Measurements from ENCODE around the gene KCNJ8. TPM values are rescaled to one million over a fixed set of nuclear protein-coding genes. Genes with fewer than 3 reads are reported as not detected.

Gene KCNJ8
- total and polyA plus RNA-seq, 2 experiments from 2014 or later: 12.7 to 17.8 TPM

- Histone ChIP-seq H3K27me3 (replicated peaks; ENCODE audit: insufficient read depth) (no peaks in the 10 kb centered on the region), H2AFZ (no peak overlapping the region), H3K4me3 (no peak overlapping the region), H3F3A (ENCODE audit: insufficient read depth) (no peaks in the 10 kb centered on the region), H3K4me2 (ENCODE audit: unreplicated experiment) (no peak overlapping the region), H3K4me1 (ENCODE audit: insufficient read depth) (no peaks in the 10 kb centered on the region), H3K9me2 (ENCODE audit: insufficient read depth) (no peaks in the 10 kb centered on the region), H3K36me3 (ENCODE audit: low read depth) (no peaks in the 10 kb centered on the region), H3K27ac (no peak overlapping the region), H3K79me2 (ENCODE audit: insufficient read depth) (no peaks in the 10 kb centered on the region), H3K9me3 (ENCODE audit: low read depth) (no peaks in the 10 kb centered on the region), H4K20me1 (ENCODE audit: insufficient read depth) (no peaks in the 10 kb centered on the region), H3K9ac (no peak overlapping the region)
- WGBS, 2 experiments (ENCODE audit: low coverage in 1 of 2, low lambda C conversion rate in 2 of 2, missing lambda C conversion rate in 2 of 2): 17 to 20% methylated on average over 4 of the region's 4 CpGs
- TF ChIP-seq EZH2phosphoT487 (IDR thresholded peaks at IDR 0.05; ENCODE audit: insufficient read depth, low read depth): no peak
- no peak for TF ChIP-seq EZH2 (IDR thresholded peaks at IDR 0.05; ENCODE audit: insufficient read depth, poor library complexity, severe bottlenecking)
- peak; percentile 28 for DNase-seq
- in situ Hi-C loops (cut with MboI): no loop called here
These were observed 23.0 kb downstream of the KCNJ8 start for GRCh38 chr12:21751517-21751916.

DNA sequence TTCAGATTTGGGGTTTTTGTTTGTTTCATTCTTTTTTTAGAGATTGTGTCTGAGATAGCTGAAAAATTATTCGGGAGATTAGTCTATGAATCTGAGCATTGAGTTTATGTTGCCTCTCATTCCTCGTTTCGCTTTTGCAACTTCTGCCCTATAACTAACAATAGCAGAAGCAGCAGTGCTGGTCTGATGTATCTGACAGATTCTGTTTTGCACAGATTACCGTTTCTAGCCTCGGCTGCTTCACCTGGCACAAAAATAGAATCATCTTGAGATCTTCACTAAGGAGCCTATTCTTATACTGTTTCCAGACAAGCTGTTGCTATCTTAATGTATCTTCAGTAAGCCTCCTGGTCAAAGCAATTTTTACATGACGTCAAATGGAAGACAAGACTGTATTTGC lies 29.2 kb downstream of the KCNJ8 start:
- H3K9me2 ChIP-seq (ENCODE audit: insufficient read depth): no peaks in the 10 kb centered on the region; the same call in 1 of the 2 replicates
- TF ChIP-seq EZH2phosphoT487 (IDR thresholded peaks at IDR 0.05; ENCODE audit: insufficient read depth, low read depth) (no peak), EZH2 (IDR thresholded peaks at IDR 0.05; ENCODE audit: insufficient read depth, poor library complexity, severe bottlenecking) (no peak)
- H3K4me2 ChIP-seq (ENCODE audit: unreplicated experiment): no peak overlapping the region
- H3F3A ChIP-seq (ENCODE audit: insufficient read depth): no peaks in the 10 kb centered on the region
- in situ Hi-C loops (cut with MboI): no loop called here
- H3K36me3 ChIP-seq (ENCODE audit: low read depth): no peaks in the 10 kb centered on the region
- no peak overlapping the region for H3K9ac ChIP-seq
- H3K4me3 ChIP-seq: no peak overlapping the region
- no peaks in the 10 kb centered on the region for H3K27me3 ChIP-seq (replicated peaks; ENCODE audit: insufficient read depth)
- H4K20me1 ChIP-seq (ENCODE audit: insufficient read depth): no peaks in the 10 kb centered on the region
- H3K4me1 ChIP-seq (ENCODE audit: insufficient read depth): no peaks in the 10 kb centered on the region
- DNase-seq: no peak
- H3K9me3 ChIP-seq (ENCODE audit: low read depth): no peaks in the 10 kb centered on the region
- H3K79me2 ChIP-seq (ENCODE audit: insufficient read depth): no peaks in the 10 kb centered on the region
- 56 to 60% methylated on average over 6 of the region's 6 CpGs for WGBS, 2 experiments (ENCODE audit: low coverage in 1 of 2, low lambda C conversion rate in 2 of 2, missing lambda C conversion rate in 2 of 2)
- H2AFZ ChIP-seq: no peak overlapping the region
- no peak overlapping the region for H3K27ac ChIP-seq

- Histone ChIP-seq H3K27me3 (replicated peaks; ENCODE audit: insufficient read depth) (no peaks in the 10 kb centered on the region), H3K9me3 (ENCODE audit: low read depth) (no peaks in the 10 kb centered on the region), H3K4me1 (ENCODE audit: insufficient read depth) (no peaks in the 10 kb centered on the region), H2AFZ (no peak overlapping the region), H3K4me2 (ENCODE audit: unreplicated experiment) (no peak overlapping the region), H3K4me3 (no peak overlapping the region), H3K79me2 (ENCODE audit: insufficient read depth) (no peaks in the 10 kb centered on the region), H3K9me2 (ENCODE audit: insufficient read depth) (no peaks in the 10 kb centered on the region; the same call in 1 of the 2 replicates), H3F3A (ENCODE audit: insufficient read depth) (no peaks in the 10 kb centered on the region), H3K27ac (no peak overlapping the region), H3K9ac (no peak overlapping the region), H4K20me1 (ENCODE audit: insufficient read depth) (no peaks in the 10 kb centered on the region), H3K36me3 (ENCODE audit: low read depth) (no peaks in the 10 kb centered on the region)
- DNase-seq: no peak
- no peak for TF ChIP-seq EZH2 (IDR thresholded peaks at IDR 0.05; ENCODE audit: insufficient read depth, poor library complexity, severe bottlenecking)
- TF ChIP-seq EZH2phosphoT487 (IDR thresholded peaks at IDR 0.05; ENCODE audit: insufficient read depth, low read depth): no peak
- WGBS, 2 experiments (ENCODE audit: low coverage in 1 of 2, low lambda C conversion rate in 2 of 2, missing lambda C conversion rate in 2 of 2): 35 to 40% methylated on average over 3 of the region's 3 CpGs
- in situ Hi-C loops (cut with MboI): no loop called here
These were observed 43.4 kb downstream of the KCNJ8 start for GRCh38 chr12:21731144-21731543.

DNA sequence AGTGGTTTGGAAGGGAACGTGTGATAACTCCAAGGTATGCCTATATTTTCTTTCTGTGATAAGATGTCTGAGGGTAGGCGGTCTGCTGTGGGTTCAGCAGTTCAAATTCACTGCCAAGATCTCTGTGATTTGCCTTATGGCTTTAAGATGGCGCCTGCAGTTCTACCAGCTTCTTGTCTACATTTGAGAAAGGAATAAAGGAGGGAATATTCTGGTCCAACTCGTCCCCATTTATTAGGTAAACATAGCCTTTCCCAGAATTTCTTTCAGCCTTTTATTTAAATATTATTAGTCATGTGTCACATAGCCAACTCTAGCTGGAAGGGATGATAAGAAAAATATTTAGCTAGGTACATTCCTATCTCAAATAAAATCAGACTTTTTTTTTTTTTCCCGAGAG lies 48.8 kb downstream of the KCNJ8 start:
- Histone ChIP-seq H3K4me2 (ENCODE audit: unreplicated experiment) (no peak overlapping the region), H3K79me2 (ENCODE audit: insufficient read depth) (no peaks in the 10 kb centered on the region), H3K9ac (no peak overlapping the region), H3K36me3 (ENCODE audit: low read depth) (no peaks in the 10 kb centered on the region), H3K4me3 (no peak overlapping the region), H3K9me3 (ENCODE audit: low read depth) (no peaks in the 10 kb centered on the region), H3K9me2 (ENCODE audit: insufficient read depth) (no peaks in the 10 kb centered on the region; the same call in 1 of the 2 replicates), H2AFZ (no peak overlapping the region), H4K20me1 (ENCODE audit: insufficient read depth) (no peaks in the 10 kb centered on the region), H3F3A (ENCODE audit: insufficient read depth) (no peaks in the 10 kb centered on the region), H3K27me3 (replicated peaks; ENCODE audit: insufficient read depth) (no peaks in the 10 kb centered on the region), H3K4me1 (ENCODE audit: insufficient read depth) (no peaks in the 10 kb centered on the region), H3K27ac (no peak overlapping the region)
- in situ Hi-C loops (cut with MboI): no loop called here
- TF ChIP-seq EZH2phosphoT487 (IDR thresholded peaks at IDR 0.05; ENCODE audit: insufficient read depth, low read depth): no peak
- no peak for TF ChIP-seq EZH2 (IDR thresholded peaks at IDR 0.05; ENCODE audit: insufficient read depth, poor library complexity, severe bottlenecking)
- 60 to 62% methylated on average over 5 of the region's 5 CpGs for WGBS, 2 experiments (ENCODE audit: low coverage in 1 of 2, low lambda C conversion rate in 2 of 2, missing lambda C conversion rate in 2 of 2)
- no peak for DNase-seq
